Trophoblast cell (in vitro differentiated cells and primary cell): ENCODE measurements around the gene ZNF775.
A peak's percentile ranks its signal among the peaks of the same experiment; 100 is the strongest.

ENCODE experiments used
- DNase-seq, 2 donors: peaks; one replicate each; pipeline ENCODE4 v3.0.0-alpha.2; 2016
- H2AFZ ChIP-seq: 2 replicates; pipeline ENCODE4 v1.6.1; 2013; ENCODE audit warnings: low read length, moderate library complexity, mild to moderate bottlenecking; ENCODE audit not compliant: insufficient read depth, poor library complexity
- H2AK5ac ChIP-seq: 2 replicates; pipeline ENCODE4 v1.6.1; 2013; ENCODE audit warnings: mild to moderate bottlenecking, low read length
- H2BK120ac ChIP-seq: 2 replicates; pipeline ENCODE4 v1.6.1; 2013; ENCODE audit warnings: low read length, mild to moderate bottlenecking, moderate library complexity; ENCODE audit not compliant: insufficient read depth, poor library complexity
- H2BK12ac ChIP-seq: 2 replicates; pipeline ENCODE4 v1.6.1; 2013; ENCODE audit warnings: mild to moderate bottlenecking, low read length, moderate library complexity
- H2BK5ac ChIP-seq: 2 replicates; pipeline ENCODE4 v1.6.1; 2013; ENCODE audit warnings: low read length, low read depth, moderate library complexity, mild to moderate bottlenecking; ENCODE audit not compliant: poor library complexity
- H3K14ac ChIP-seq: 2 replicates; pipeline ENCODE4 v1.6.1; 2013; ENCODE audit warnings: mild to moderate bottlenecking, low read length
- H3K18ac ChIP-seq: 2 replicates; pipeline ENCODE4 v1.6.1; 2013; ENCODE audit warnings: mild to moderate bottlenecking, low read length
- H3K23ac ChIP-seq: 2 replicates; pipeline ENCODE4 v1.6.1; 2013; ENCODE audit warnings: low read length
- H3K27ac ChIP-seq: 2 replicates; pipeline ENCODE4 v1.5.1; 2013; ENCODE audit warnings: low read depth, mild to moderate bottlenecking, inconsistent platforms, low read length, moderate library complexity
- H3K27me3 ChIP-seq: 2 replicates; pipeline ENCODE4 v1.6.1; 2013; ENCODE audit warnings: inconsistent platforms, mild to moderate bottlenecking, low read length, moderate library complexity; ENCODE audit not compliant: insufficient read depth
- H3K36me3 ChIP-seq, 2 experiments: 1 replicate in 1 of 2; 2 replicates in 1 of 2; pipeline ENCODE4 v1.6.1; 2013; ENCODE audit warnings: low read length in 2 of 2, mild to moderate bottlenecking in 2 of 2, moderate library complexity in 1 of 2; ENCODE audit not compliant: insufficient read depth in 2 of 2, control insufficient read depth in 1 of 2
- H3K4ac ChIP-seq: 2 replicates; pipeline ENCODE4 v1.6.1; 2013; ENCODE audit warnings: low read depth, mild to moderate bottlenecking, low read length, moderate library complexity
- H3K4me1 ChIP-seq, 2 experiments: 1 replicate in 1 of 2; 2 replicates in 1 of 2; pipeline ENCODE4 v1.6.1; 2013; ENCODE audit warnings: low read length in 2 of 2, mild to moderate bottlenecking in 2 of 2, moderate library complexity in 1 of 2; ENCODE audit not compliant: insufficient read depth in 2 of 2, control insufficient read depth in 1 of 2
- H3K4me2 ChIP-seq: 2 replicates; pipeline ENCODE4 v1.6.1; 2013; ENCODE audit warnings: inconsistent platforms, mild to moderate bottlenecking, low read length, moderate library complexity
- H3K4me3 ChIP-seq: 2 replicates; pipeline ENCODE4 v1.5.1; 2013; ENCODE audit warnings: mild to moderate bottlenecking, low read depth, low read length, inconsistent platforms
- H3K79me1 ChIP-seq: one replicate; pipeline ENCODE4 v1.6.1; 2013; ENCODE audit warnings: low read length
- H3K79me2 ChIP-seq: 2 replicates; pipeline ENCODE4 v1.6.1; 2013; ENCODE audit warnings: low read length, mild to moderate bottlenecking; ENCODE audit not compliant: control insufficient read depth, insufficient read depth, poor library complexity
- H3K9ac ChIP-seq: 2 replicates; pipeline ENCODE4 v1.6.1; 2013; ENCODE audit warnings: mild to moderate bottlenecking, low read length
- H3K9me3 ChIP-seq: 2 replicates; pipeline ENCODE4 v1.6.1; 2013; ENCODE audit warnings: low read depth, mild to moderate bottlenecking, control low read depth, inconsistent platforms, low read length; ENCODE audit not compliant: insufficient read depth
- H4K12ac ChIP-seq: 2 replicates; pipeline ENCODE4 v1.6.1; 2013; ENCODE audit warnings: low read depth, mild to moderate bottlenecking, low read length, moderate library complexity
- H4K8ac ChIP-seq: 2 replicates; pipeline ENCODE4 v1.6.1; 2013; ENCODE audit warnings: low read depth, mild to moderate bottlenecking, low read length, moderate library complexity
- H4K91ac ChIP-seq: one replicate; pipeline ENCODE4 v1.6.1; 2013; ENCODE audit warnings: low read depth, mild to moderate bottlenecking, low read length, moderate library complexity
- WGBS: extraction: QIAGEN DNeasy Blood & Tissue Kit; methylation state at CpG from one replicate; pipeline ENCODE4 v1.1.7; 2013; ENCODE audit warnings: missing lambda C conversion rate; ENCODE audit not compliant: insufficient read length, insufficient coverage; ENCODE audit errors: extremely low coverage; 5-methylcytosine and 5-hydroxymethylcytosine counted together

ZNF775 gene

DNA sequence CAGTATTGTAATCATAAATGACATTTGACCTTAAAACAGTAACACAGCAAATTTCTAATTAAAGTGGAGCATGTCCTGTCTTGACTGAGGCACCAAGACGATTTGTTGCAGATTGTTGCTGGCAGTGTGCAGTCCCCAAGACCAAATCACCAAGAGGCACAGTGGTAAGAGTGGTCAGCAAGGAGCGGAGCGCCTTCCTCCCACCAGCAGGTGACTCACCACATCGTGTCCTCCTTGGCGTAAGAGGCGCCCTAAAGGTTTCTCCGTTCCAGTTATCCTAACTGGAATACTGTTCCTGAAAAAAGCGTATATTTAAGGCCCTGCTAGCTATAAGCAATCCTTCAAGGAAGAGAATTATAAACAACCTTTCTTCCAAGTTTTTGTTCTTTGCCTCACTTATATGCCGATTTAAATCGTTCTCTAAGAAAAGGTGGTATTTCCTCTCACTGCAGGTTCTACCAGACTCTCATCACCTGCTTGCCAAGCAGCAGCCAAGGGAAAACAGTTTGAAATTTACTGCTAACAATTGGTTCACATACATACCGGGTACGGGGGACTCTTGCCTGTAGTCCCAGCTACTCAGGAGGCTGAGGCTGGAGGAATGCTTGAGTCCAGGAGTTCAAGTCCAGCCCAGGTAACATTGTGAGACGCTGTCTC is 21.2 kb upstream of the ZNF775 start:
- H3K4me3 ChIP-seq, result no peak overlapping the region
- no peak overlapping the region for H3K14ac ChIP-seq
- no peak overlapping the region for H3K4ac ChIP-seq
- peak overlapping the region; percentile 47 for H2BK12ac ChIP-seq
- H3K27me3 ChIP-seq, result no peaks in the 10 kb centered on the region
- no peak overlapping the region for H4K91ac ChIP-seq
- H4K8ac ChIP-seq, result no peak overlapping the region
- H3K18ac ChIP-seq, result no peak overlapping the region
- no peaks in the 10 kb centered on the region for H3K36me3 ChIP-seq
- no peak overlapping the region for H3K4me2 ChIP-seq
- H3K79me2 ChIP-seq, result no peaks in the 10 kb centered on the region
- no peak overlapping the region for H3K23ac ChIP-seq
- no peak overlapping the region for H3K9ac ChIP-seq
- no peak overlapping the region for H4K12ac ChIP-seq
- peak in 1 of 2 donors; percentile 40 for DNase-seq
- no peak overlapping the region for H3K27ac ChIP-seq
- H2AFZ ChIP-seq, result no peak overlapping the region
- H3K79me1 ChIP-seq, result peaks cover 17% of the 10 kb centered on the region
- no CpG with 5 or more reads among the region's 13 CpGs for WGBS
- H3K4me1 ChIP-seq, result peaks cover 11 to 18% of the 10 kb centered on the region in 2 experiments
- H2BK120ac ChIP-seq, result no peak overlapping the region
- no peak overlapping the region for H2AK5ac ChIP-seq
- H3K9me3 ChIP-seq, result peaks cover 8% of the 10 kb centered on the region
- no peak overlapping the region for H2BK5ac ChIP-seq

DNA sequence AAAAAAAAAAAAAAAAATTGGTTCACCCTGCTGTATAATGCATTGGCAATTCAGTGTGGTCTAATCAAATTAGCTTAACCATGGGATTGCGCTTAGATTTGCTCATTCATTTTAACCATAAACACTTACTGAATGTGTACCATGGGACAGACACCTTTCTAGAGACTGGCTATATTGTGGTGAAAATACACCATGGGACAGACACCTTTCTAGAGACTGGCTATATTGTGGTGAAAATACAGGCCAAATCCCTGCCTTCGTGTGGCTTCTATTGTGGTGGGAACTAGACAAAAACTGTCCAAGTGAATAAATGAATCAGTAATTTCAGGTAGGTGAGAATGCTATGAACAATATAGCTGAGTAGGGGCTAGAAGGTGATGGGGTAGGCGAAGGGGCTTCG is 20.7 kb upstream of the ZNF775 start:
- DNase-seq, result no peak
- Histone ChIP-seq H3K36me3 (no peaks in the 10 kb centered on the region), H2BK5ac (no peak overlapping the region), H4K12ac (no peak overlapping the region), H3K4me2 (no peak overlapping the region), H3K79me1 (peaks cover 19% of the 10 kb centered on the region), H2AFZ (no peak overlapping the region), H3K79me2 (no peaks in the 10 kb centered on the region), H2AK5ac (no peak overlapping the region), H2BK120ac (no peak overlapping the region), H4K8ac (no peak overlapping the region), H3K14ac (no peak overlapping the region), H3K4me1 (peaks cover 11 to 21% of the 10 kb centered on the region in 2 experiments), H3K23ac (no peak overlapping the region), H3K18ac (no peak overlapping the region), H3K27ac (no peak overlapping the region), H4K91ac (no peak overlapping the region), H2BK12ac (no peak overlapping the region), H3K27me3 (no peaks in the 10 kb centered on the region), H3K4me3 (no peak overlapping the region), H3K9me3 (peaks cover 8% of the 10 kb centered on the region), H3K4ac (no peak overlapping the region), H3K9ac (no peak overlapping the region)
- WGBS, result no CpG with 5 or more reads among the region's 4 CpGs

DNA sequence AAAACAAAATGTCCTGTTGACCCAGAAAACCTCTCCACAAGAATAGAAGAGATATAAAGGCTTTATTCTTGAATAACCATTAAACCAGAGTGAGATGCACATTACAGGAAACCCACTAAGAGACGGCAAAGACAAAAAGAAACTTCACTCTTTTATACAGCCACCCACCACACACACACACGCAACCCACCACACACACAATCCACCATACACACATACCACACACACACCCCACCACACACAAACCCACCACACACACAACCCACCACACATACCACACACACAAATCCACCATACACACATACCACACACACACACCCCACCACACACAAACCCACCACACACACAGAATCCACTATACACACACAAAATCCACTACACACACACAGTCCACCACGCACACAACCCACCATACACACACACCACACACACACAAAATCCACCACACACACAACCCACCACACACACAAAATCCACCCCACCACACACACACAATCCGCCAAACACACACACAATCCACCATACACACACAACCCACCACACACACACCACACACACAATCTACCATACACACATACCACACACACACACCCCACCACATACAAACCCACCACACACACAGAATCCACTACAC is 20.0 kb upstream of the ZNF775 start:
- Histone ChIP-seq H3K27me3 (no peaks in the 10 kb centered on the region), H3K4me2 (no peak overlapping the region), H3K9ac (no peak overlapping the region), H4K12ac (no peak overlapping the region), H3K18ac (peak overlapping the region; percentile 34), H3K36me3 (no peaks in the 10 kb centered on the region), H2BK5ac (no peak overlapping the region), H3K14ac (peak overlapping the region; percentile 10), H3K4ac (no peak overlapping the region), H3K23ac (no peak overlapping the region), H2AFZ (no peak overlapping the region), H3K4me3 (no peak overlapping the region), H3K27ac (no peak overlapping the region), H2AK5ac (peak overlapping the region; percentile 21), H3K79me1 (peaks cover 22% of the 10 kb centered on the region), H4K8ac (no peak overlapping the region), H4K91ac (peak overlapping the region; percentile 23), H2BK120ac (no peak overlapping the region), H3K4me1 (peaks cover 11 to 21% of the 10 kb centered on the region in 2 experiments), H3K79me2 (no peaks in the 10 kb centered on the region), H2BK12ac (peak overlapping the region; percentile 37), H3K9me3 (peaks cover 8% of the 10 kb centered on the region)
- DNase-seq, result no peak
- whole genome bisulfite sequencing, result 100% methylated on average over 3 of the region's 4 CpGs

DNA sequence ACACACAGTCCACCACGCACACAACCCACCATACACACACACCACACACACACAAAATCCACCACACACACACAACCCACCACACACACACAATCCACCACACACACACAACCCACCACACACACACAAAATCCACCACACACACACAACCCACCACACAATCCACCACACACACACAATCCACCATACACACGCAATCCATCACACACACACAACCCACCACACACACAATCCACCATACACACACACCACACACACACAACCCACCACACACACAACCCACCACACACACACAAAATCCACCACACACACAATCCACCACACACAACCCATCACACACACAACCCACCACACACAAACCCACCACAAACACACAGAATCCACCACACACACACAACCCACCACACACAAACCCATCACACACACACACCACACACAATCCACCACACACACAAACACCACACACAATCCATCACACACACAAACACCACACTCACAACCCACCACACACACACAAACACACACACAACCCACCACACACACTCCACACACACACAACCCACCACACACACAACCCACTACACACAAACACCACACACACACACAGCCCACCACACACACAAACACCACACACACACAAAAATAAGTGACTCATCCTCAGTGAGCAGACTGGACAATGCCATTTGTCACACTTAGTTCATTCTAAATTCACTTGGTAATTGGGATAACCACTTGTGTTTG is 19.3 kb upstream of the ZNF775 start:
- H2AFZ ChIP-seq, result no peak overlapping the region
- peaks cover 22% of the 10 kb centered on the region for H3K79me1 ChIP-seq
- no peak overlapping the region for H4K8ac ChIP-seq
- peaks cover 8% of the 10 kb centered on the region for H3K9me3 ChIP-seq
- no peak overlapping the region for H3K4me2 ChIP-seq
- no peak overlapping the region for H3K4ac ChIP-seq
- H4K91ac ChIP-seq, result peak overlapping the region; percentile 64
- H3K4me3 ChIP-seq, result peak overlapping the region; percentile 56
- peak overlapping the region; percentile 21 for H2AK5ac ChIP-seq
- H3K27me3 ChIP-seq, result no peaks in the 10 kb centered on the region
- no peak overlapping the region for H3K27ac ChIP-seq
- no peak overlapping the region for H2BK5ac ChIP-seq
- H3K4me1 ChIP-seq, result peaks cover 11 to 21% of the 10 kb centered on the region in 2 experiments
- H4K12ac ChIP-seq, result no peak overlapping the region
- H3K14ac ChIP-seq, result peak overlapping the region; percentile 10
- H2BK12ac ChIP-seq, result peak overlapping the region; percentile 37
- WGBS, result 100% methylated on average over 1 of the region's 2 CpGs
- peak overlapping the region; percentile 60 for H3K18ac ChIP-seq
- DNase-seq, result no peak
- H3K23ac ChIP-seq, result peak overlapping the region; percentile 88
- H3K36me3 ChIP-seq, result no peaks in the 10 kb centered on the region
- no peaks in the 10 kb centered on the region for H3K79me2 ChIP-seq
- peak overlapping the region; percentile 3 for H2BK120ac ChIP-seq
- no peak overlapping the region for H3K9ac ChIP-seq
